NCI-H526 (cell line): ENCODE measurements around the gene TNPO3.
"Not testable (repeated sequence)": the region's sequence is repeated elsewhere in the genome, so short reads cannot be mapped to it uniquely, and the experiment has no call there.

Source experiments
- DNase-seq, 2 experiments: peaks; one replicate each; lab custom pipeline; 2025; lab: John Stamatoyannopoulos, UW

TNPO3 gene

GRCh38 chr7:129069021-129069420, 14.1 kb upstream of the TNPO3 start:
- DNase-seq, result no peak

GRCh38 chr7:129067943-129068548, 13.1 kb upstream of the TNPO3 start:
- DNase-seq, result no peak

GRCh38 chr7:129067132-129067561, 12.2 kb upstream of the TNPO3 start:
- not testable (repeated sequence) for DNase-seq

GRCh38 chr7:129066290-129067131, 11.6 kb upstream of the TNPO3 start:
- peak; percentile 19 to 80 for DNase-seq

GRCh38 chr7:129055861-129056464, 1.1 kb upstream of the TNPO3 start:
- no peak for DNase-seq

- no peak for DNase-seq
Measured at GRCh38 chr7:129055294-129055816, 444 bp upstream of the TNPO3 start.

- DNase-seq, result peak in 1 of 2 experiments; percentile 65
Measured at GRCh38 chr7:129053938-129054437, 923 bp downstream of the TNPO3 start.

GRCh38 chr7:129052441-129052840, 2.5 kb downstream of the TNPO3 start:
- DNase-seq, result no peak

- not testable (repeated sequence) for DNase-seq
Measured at GRCh38 chr7:129051459-129051858, 3.5 kb downstream of the TNPO3 start.

GRCh38 chr7:129047761-129048160, 7.2 kb downstream of the TNPO3 start:
- no peak for DNase-seq

GRCh38 chr7:129045682-129046081, 9.2 kb downstream of the TNPO3 start:
- no peak for DNase-seq

- no peak for DNase-seq
Measured at GRCh38 chr7:129043012-129043411, 11.9 kb downstream of the TNPO3 start.

GRCh38 chr7:129041142-129042085, 13.5 kb downstream of the TNPO3 start:
- no peak for DNase-seq

GRCh38 chr7:129038468-129038867, 16.4 kb downstream of the TNPO3 start:
- not testable (repeated sequence) for DNase-seq

- no peak for DNase-seq
Measured at GRCh38 chr7:129037585-129037984, 17.3 kb downstream of the TNPO3 start.

- DNase-seq, result no peak
Measured at GRCh38 chr7:129032017-129032416, 22.9 kb downstream of the TNPO3 start.

GRCh38 chr7:129030440-129030839, 24.5 kb downstream of the TNPO3 start:
- no peak for DNase-seq

- no peak for DNase-seq
Measured at GRCh38 chr7:129024125-129024524, 30.8 kb downstream of the TNPO3 start.

- no peak for DNase-seq
Measured at GRCh38 chr7:129021656-129022055, 33.3 kb downstream of the TNPO3 start.

- DNase-seq, result no peak
Measured at GRCh38 chr7:129017933-129018538, 36.9 kb downstream of the TNPO3 start.

- no peak for DNase-seq
Measured at GRCh38 chr7:129017264-129017663, 37.6 kb downstream of the TNPO3 start.
